Heart right ventricle (tissue), 16 donors: Measurements from ENCODE around the gene ANKRD16. TPM values are rescaled to one million over a fixed set of nuclear protein-coding genes. Genes with fewer than 3 reads are reported as not detected.
A peak's percentile ranks its signal among the peaks of the same experiment; 100 is the strongest.
"Not testable (repeated sequence)": the region's sequence is repeated elsewhere in the genome, so short reads cannot be mapped to it uniquely, and the experiment has no call there.

Experiments used
- ATAC-seq, 8 donors: fragments of 200-7000 bp; cut with Tn5 transposase; one replicate each; pipeline ENCODE4 v1.9.1; 2020; ENCODE audit warnings: mild to moderate bottlenecking in 8 of 8, moderate library complexity in 8 of 8, moderate number of reproducible peaks in 1 of 8
- DNase-seq, 2 donors: peaks; one replicate each; pipeline ENCODE4 v3.0.0-alpha.2; 2020
- H3K27ac ChIP-seq, 10 donors: fragments of 200-600 bp; sonication (generic) in 2 of 10; one replicate each; pipeline versions ENCODE4 v1.5.0 to v1.8.0; 2020 to 2022; ENCODE audit warnings: mild to moderate bottlenecking in 3 of 10
- H3K27me3 ChIP-seq, 7 donors: fragments of 200-600 bp; one replicate each; pipeline ENCODE4 v1.8.0; 2021 to 2022; ENCODE audit warnings: mild to moderate bottlenecking in 2 of 7
- H3K36me3 ChIP-seq, 9 donors: fragments of 200-600 bp; sonication (generic) in 1 of 9; one replicate each; pipeline versions ENCODE4 v1.5.0 to v1.8.0; 2020 to 2022; ENCODE audit warnings: mild to moderate bottlenecking in 2 of 9
- H3K4me1 ChIP-seq, 9 donors: fragments of 200-600 bp; sonication (generic) in 1 of 9; one replicate each; pipeline versions ENCODE4 v1.5.0 to v1.8.0; 2020 to 2022; ENCODE audit warnings: mild to moderate bottlenecking in 4 of 9
- H3K4me3 ChIP-seq, 10 donors: fragments of 200-600 bp; sonication (generic) in 2 of 10; one replicate each; pipeline versions ENCODE4 v1.5.0 to v1.8.0; 2020 to 2022; ENCODE audit warnings: mild to moderate bottlenecking in 7 of 10, moderate library complexity in 2 of 10
- H3K9me3 ChIP-seq, 11 donors: fragments of 200-600 bp in 10 of 11; sonication (generic) in 2 of 11; one replicate each; pipeline versions ENCODE4 v1.5.0 to v1.8.0; 2013 to 2022; ENCODE audit warnings: mild to moderate bottlenecking in 2 of 11, control low read depth in 1 of 11, moderate library complexity in 1 of 11
- CTCF ChIP-seq, 9 donors: fragments of 200-600 bp; sonication (generic) in 2 of 9; IDR thresholded peaks; one replicate each; pipeline versions ENCODE4 v1.5.0 to v1.8.0; 2021 to 2022; ENCODE audit warnings: antibody characterized with exemption in 9 of 9, mild to moderate bottlenecking in 5 of 9, moderate library complexity in 1 of 9
- WGBS, 2 donors: extraction: QIAGEN DNeasy Blood & Tissue Kit; methylation state at CpG; one replicate each; pipeline ENCODE4 v1.1.7; 2013; ENCODE audit warnings: inconsistent platforms in 1 of 2; 5-methylcytosine and 5-hydroxymethylcytosine counted together
- intact Hi-C, 10 donors: fragments of 100-400 bp; cut with DNase I; formaldehyde crosslinking; loops; one replicate each; pipeline versions ENCODE4 v1.11.1 to v1.14.2; 2022
- polyA plus RNA-seq, 2 donors: library from polyadenylated mRNA; stranded (reverse); fragments of 200-250 nt; gene quantifications; one replicate each; pipeline ENCODE4 v1.2.3, GENCODE V29; 2013
- total RNA-seq, 10 donors: library from RNA; stranded (reverse); fragmentation: NEBNext Ultra II Directional in 3 of 10; extraction: Animal tissue kit (Norgen Biotek cat#: 25700) in 3 of 10; gene quantifications; one replicate each; pipeline versions ENCODE4 v1.2.1 to v1.2.4, GENCODE V29; 2021 to 2023
- donor health status: Arrhythmogenic right ventricular cardiomyopathy.
- donor health status: ischemic (EF 13 %, LVEDD 7.1; RV severe dilation, severe dysfunction).
- donor health status: healthy with polysubstance abuse.
- donor health status: DM: no; HTN: yes; CAD: no.
- donor health status: DM: no; HTN: no; CAD: no.
- donor health status: ischemic (EF 25% LVEDD 6.9; RV normal size, moderate dysfunction).
- donor health status: ischemic (EF 25% LVEDD 5.7; RV mildly dilated, moderate dysfunction).
- donor health status: healthy.
- donor health status: DM: yes; HTN: yes; CAD: no.
- donor health status: Ischemic cardiomyopathy.
- donor health status: ischemic (EF 35%, LVEDD 5.7; RV mildly dilated, moderate dysfunction).
- donor health status: nonischemic (EF 11% LVEDD 7.7; RV severe dilation, severe dysfunction).
- donor health status: DM: yes; HTN: yes; CAD: no.
- donor health status: PGD.
- donor health status: ischemic (EF 29% LVEDD 5.4; RV normal size, mild dysfunction).
- donor health status: nonischemic (EF 23%, LVEDD 6.1; RV moderate dilation, normal function).

The ANKRD16 gene
- total and polyA plus RNA-seq, 12 donors = 2.2 to 3.9 (median 3.4) TPM

- H3K36me3 ChIP-seq = no peaks in the 10 kb centered on the region
- no peak overlapping the region for H3K27ac ChIP-seq
- TF ChIP-seq CTCF (IDR thresholded peaks at IDR 0.05) = no peak
- H3K4me3 ChIP-seq = no peak overlapping the region
- intact Hi-C loops = no loop called here
- ATAC-seq (no peak), DNase-seq (no peak)
- no peaks in the 10 kb centered on the region for H3K9me3 ChIP-seq
- H3K27me3 ChIP-seq = no peaks in the 10 kb centered on the region
- H3K4me1 ChIP-seq = peaks cover 3 to 33% (median 10%) of the 10 kb centered on the region in 9 donors
- 78 to 83% methylated on average over 4 of the region's 4 CpGs for WGBS, 2 donors
Measured at GRCh38 chr10:5843686-5844344, 45.9 kb downstream of the ANKRD16 start.

GRCh38 chr10:5841965-5842364, 47.7 kb downstream of the ANKRD16 start:
- H3K36me3 ChIP-seq = no peaks in the 10 kb centered on the region
- DNase-seq = no peak
- H3K27me3 ChIP-seq = no peaks in the 10 kb centered on the region
- no peak overlapping the region for H3K27ac ChIP-seq
- no peak for ATAC-seq
- no peaks in the 10 kb centered on the region for H3K9me3 ChIP-seq
- no peak overlapping the region for H3K4me3 ChIP-seq
- WGBS, 2 donors = 96 to 97% methylated on average over 14 of the region's 14 CpGs
- intact Hi-C loops = no loop called here
- peaks cover 3 to 30% (median 10%) of the 10 kb centered on the region in 9 donors for H3K4me1 ChIP-seq
- no peak for TF ChIP-seq CTCF (IDR thresholded peaks at IDR 0.05)

- WGBS, 2 donors = 49 to 52% methylated on average over 40 of the region's 40 CpGs
- H3K4me3 ChIP-seq = peak overlapping the region in 3 of 10 donors; percentile 2 to 15 (median 15)
- ATAC-seq = peak; percentile 57 to 87 (median 70)
Measured at GRCh38 chr10:5840314-5841307, 49.1 kb downstream of the ANKRD16 start.

GRCh38 chr10:5836181-5836580, 53.5 kb downstream of the ANKRD16 start:
- DNase-seq, H3K4me3 ChIP-seq, intact Hi-C loops, H3K9me3 ChIP-seq, H3K27me3 ChIP-seq, H3K36me3 ChIP-seq, ATAC-seq, H3K27ac ChIP-seq: not testable (repeated sequence)
- H3K4me1 ChIP-seq = peaks cover 0 to 23% (median 8%) of the 10 kb centered on the region in 9 donors
- 94 to 96% methylated on average over 2 of the region's 2 CpGs for WGBS, 2 donors

More at GRCh38 chr10:5840314-5841307, 49.1 kb downstream of the ANKRD16 start:
- intact Hi-C loops = no loop called here
- H3K27ac ChIP-seq = peak overlapping the region in 2 of 10 donors; percentile 13 to 35
- no peaks in the 10 kb centered on the region for H3K27me3 ChIP-seq
- H3K4me1 ChIP-seq = peaks cover 3 to 26% (median 10%) of the 10 kb centered on the region in 9 donors
- no peaks in the 10 kb centered on the region for H3K9me3 ChIP-seq
- TF ChIP-seq CTCF (IDR thresholded peaks at IDR 0.05) = no peak
- peak; percentile 22 to 50 for DNase-seq
- H3K36me3 ChIP-seq = no peaks in the 10 kb centered on the region
